ENCODE data around the gene ATP2A2. TPM values are rescaled to one million over a fixed set of nuclear protein-coding genes. Genes with fewer than 3 reads are reported as not detected.

Gene ATP2A2
- total and polyA plus RNA-seq, 2 of the 8 experiments (the other 6 are each of a cell fraction or from before 2014, with no cell fraction given): 86.1 to 271 TPM

- H2AFZ ChIP-seq (ENCODE audit: low read length): no peak overlapping the region
- H3K56ac ChIP-seq (replicated peaks; ENCODE audit: insufficient read length, low read depth, low read length): no peak overlapping the region
- H3K23ac ChIP-seq (ENCODE audit: insufficient read length): no peak overlapping the region
- no peak for DNase-seq (ENCODE audit: low read depth in 1 of 2, low spot score in 2 of 2)
- no peak overlapping the region for H3K18ac ChIP-seq (ENCODE audit: extremely low read depth, low read length)
- H3K4ac ChIP-seq (replicated peaks; ENCODE audit: insufficient read length, low read depth, low read length): no peak overlapping the region
- H2BK5ac ChIP-seq (ENCODE audit: low read depth, low read length): peak overlapping the region; percentile 27; the same call in 1 of the 2 replicates
- H3K4me1 ChIP-seq (replicated peaks in 1 of 4; ENCODE audit: control insufficient read depth in 3 of 4, insufficient read depth in 4 of 4, low read length in 3 of 4): no peaks in the 10 kb centered on the region; a peak in 2 of 7 replicates
- H3K36me3 ChIP-seq (ENCODE audit: control insufficient read depth in 2 of 4, insufficient read depth in 4 of 4, low read length in 3 of 4): peaks cover 26 to 52% (median 34%) of the 10 kb centered on the region in 4 experiments
- H4K8ac ChIP-seq (ENCODE audit: extremely low read depth, insufficient read depth, low read length): no peak overlapping the region; the same call in 1 of the 2 replicates
- no peak overlapping the region for H3K27ac ChIP-seq (ENCODE audit: low read depth, low read length)
- no peak overlapping the region for H2BK20ac ChIP-seq (ENCODE audit: low read length)
- H2BK120ac ChIP-seq (replicated peaks; ENCODE audit: low read depth, low read length): no peak overlapping the region
- no peak overlapping the region for H4K5ac ChIP-seq (ENCODE audit: insufficient read length, low read depth, low read length)
- WGBS, 2 experiments (ENCODE audit: extremely low coverage in 1 of 2, insufficient coverage in 1 of 2, insufficient read length in 1 of 2, insufficient replicate concordance in 2 of 2, low coverage in 1 of 2, low lambda C conversion rate in 2 of 2, missing lambda C conversion rate in 1 of 2): 95% methylated on average over 12 of the region's 12 CpGs; no CpG with 5 or more reads in 1 of the 2 experiments
- H3K9me3 ChIP-seq (ENCODE audit: insufficient read depth in 2 of 2, low read depth in 1 of 2, low read length in 1 of 2): no peaks in the 10 kb centered on the region
- TF ChIP-seq MAFK (IDR thresholded peaks at IDR 0.05; ENCODE audit: low read depth, low read length) (no peak), YY1 (IDR thresholded peaks at IDR 0.05; ENCODE audit: low read depth, low read length) (no peak), SIX5 (IDR thresholded peaks at IDR 0.05; ENCODE audit: low read depth, low read length) (no peak), POLR2A (IDR thresholded peaks at IDR 0.05; ENCODE audit: control extremely low read depth in 1 of 2, low read depth in 2 of 2, low read length in 2 of 2) (peak; percentile 38 to 53; a peak in 2 of 3 replicates)
- H3K23me2 ChIP-seq (ENCODE audit: low read depth, low read length): no peaks in the 10 kb centered on the region
- no peak overlapping the region for H3K4me2 ChIP-seq (ENCODE audit: insufficient read depth in 1 of 2, low read depth in 2 of 2, low read length in 2 of 2)
- H3K9ac ChIP-seq (replicated peaks in 1 of 4; ENCODE audit: extremely low read depth in 1 of 4, low read depth in 3 of 4, low read length in 3 of 4): no peak overlapping the region
- no peak overlapping the region for H3K14ac ChIP-seq (ENCODE audit: insufficient read length)
- no peak overlapping the region for H4K91ac ChIP-seq (replicated peaks; ENCODE audit: insufficient read length, low read length)
- H4K20me1 ChIP-seq (replicated peaks in 1 of 2; ENCODE audit: control insufficient read depth in 1 of 2, insufficient read depth in 2 of 2, low read length in 2 of 2): peaks cover 5 to 10% of the 10 kb centered on the region in 2 experiments
- no peak for FAIRE-seq
- ChIA-PET POLR2A (ENCODE audit: partially characterized antibody) (interaction anchor here (0.9 to 8.1 kb wide), 10 partner anchors 14 to 69 kb away, joined by 3 to 48 read pairs (median 6); partner anchors contain the start of gene ATP2A2), CTCF (ENCODE audit: partially characterized antibody) (interaction anchor here (0.6 to 2.8 kb wide), 7 partner anchors 9 to 248 kb away, joined by 3 to 23 read pairs (median 4); no protein-coding TSS in a partner anchor)
- no peaks in the 10 kb centered on the region for H3K79me2 ChIP-seq (ENCODE audit: control insufficient read depth in 1 of 2, insufficient read depth in 2 of 2, low read length in 2 of 2)
- no peaks in the 10 kb centered on the region for H3K27me3 ChIP-seq (replicated peaks in 1 of 4; ENCODE audit: control insufficient read depth in 3 of 4, extremely low read depth in 1 of 4, insufficient read depth in 3 of 4, low read length in 3 of 4)
- H3K79me1 ChIP-seq (ENCODE audit: low read depth, low read length): peaks cover under 1% of the 10 kb centered on the region; the same call in 1 of the 2 replicates
- no peak overlapping the region for H2BK12ac ChIP-seq (ENCODE audit: low read depth, low read length)
- H3K4me3 ChIP-seq (ENCODE audit: extremely low read depth in 1 of 4, insufficient read depth in 2 of 4, low read depth in 3 of 4, low read length in 4 of 4): no peak overlapping the region
- no peak overlapping the region for H2BK15ac ChIP-seq (ENCODE audit: low read length)
- H2AK5ac ChIP-seq (ENCODE audit: low read depth, low read length): no peak overlapping the region
Measured at GRCh38 chr12:110349514-110350151, 68.6 kb downstream of the ATP2A2 start.
